K562 (cell line): ENCODE measurements around the gene NTRK1. TPM values are rescaled to one million over a fixed set of nuclear protein-coding genes. Genes with fewer than 3 reads are reported as not detected.

Experiments used
- CREB3L1 ChIP-seq: fragments of 450-650 bp; IDR thresholded peaks from 2 replicates; pipeline ENCODE4 v1.6.1; 2014; ENCODE audit warnings: low read depth, mild to moderate bottlenecking, moderate library complexity, borderline replicate concordance
- E2F4 ChIP-seq: sonication (generic); formaldehyde crosslinking; IDR thresholded peaks from 2 replicates; pipeline ENCODE4 v1.8.0; 2022; ENCODE audit warnings: mild to moderate bottlenecking, low read depth, missing genetic modification reagents
- EGR1 ChIP-seq: fragments of 450-650 bp; conservative IDR thresholded peaks from 2 replicates; pipeline ENCODE4 v1.6.1; 2017; ENCODE audit warnings: mild to moderate bottlenecking
- FOS ChIP-seq: IDR thresholded peaks from 3 replicates; pipeline ENCODE4 v1.6.1; 2011; ENCODE audit not compliant: insufficient read length; ENCODE audit errors: extremely low read depth
- HDAC1 ChIP-seq, 2 experiments: fragments of 450-650 bp; IDR thresholded peaks; 2 replicates each; pipeline ENCODE4 v1.6.1; 2016 to 2017; ENCODE audit warnings: inconsistent platforms in 1 of 2, mild to moderate bottlenecking in 1 of 2, moderate library complexity in 1 of 2
- HSF4 ChIP-seq: fragments of 250-450 bp; sonication (Bioruptor Pico); IDR thresholded peaks from 2 replicates; pipeline ENCODE4 v2.1.2; 2022; ENCODE audit warnings: mild to moderate bottlenecking, moderate library complexity, borderline replicate concordance
- ID3 ChIP-seq, 2 experiments: fragments of 250-450 bp in 1 of 2; fragments of 450-650 bp in 1 of 2; sonication (Bioruptor Pico) in 1 of 2; IDR thresholded peaks; 2 replicates each; pipeline versions ENCODE4 v1.6.1 to v1.8.0; 2016 to 2021; ENCODE audit warnings: mild to moderate bottlenecking in 2 of 2, moderate library complexity in 2 of 2, missing compliant biosample characterization in 1 of 2, missing genetic modification characterization in 1 of 2
- KHSRP ChIP-seq: fragments of 450-650 bp; IDR thresholded peaks from 2 replicates; pipeline ENCODE4 v1.6.1; 2017
- KLF16 ChIP-seq: IDR thresholded peaks from 2 replicates; pipeline ENCODE4 v1.6.1; 2016; ENCODE audit warnings: antibody characterized with exemption
- MCM7 ChIP-seq, 2 experiments: fragments of 450-650 bp; IDR thresholded peaks; 2 replicates each; pipeline ENCODE4 v1.6.1; 2016 to 2018
- NR0B1 ChIP-seq: fragments of 450-650 bp; IDR thresholded peaks from one replicate; pipeline ENCODE4 v1.6.1; 2018; ENCODE audit warnings: mild to moderate bottlenecking, moderate library complexity; ENCODE audit not compliant: partially characterized antibody
- NR1H2 ChIP-seq: sonication (generic); formaldehyde crosslinking; IDR thresholded peaks from 2 replicates; pipeline ENCODE4 v1.4.0; 2020; ENCODE audit warnings: mild to moderate bottlenecking, missing genetic modification reagents
- PRPF4 ChIP-seq: fragments of 200-400 bp; formaldehyde crosslinking; IDR thresholded peaks from one replicate; pipeline ENCODE4 v1.6.1; 2017; ENCODE audit warnings: low read length, low read depth, mild to moderate bottlenecking; ENCODE audit not compliant: insufficient read depth, poor library complexity, severe bottlenecking
- SMAD3 ChIP-seq: fragments of 450-650 bp; formaldehyde crosslinking; conservative IDR thresholded peaks from 2 replicates; pipeline ENCODE4 v1.4.0; 2020; ENCODE audit warnings: mild to moderate bottlenecking
- SMARCC2 ChIP-seq: fragments of 450-650 bp; IDR thresholded peaks from 2 replicates; pipeline ENCODE4 v1.6.1; 2017; ENCODE audit warnings: antibody characterized with exemption, moderate library complexity, mild to moderate bottlenecking, low read depth
- SRSF3 ChIP-seq: fragments of 200-400 bp; formaldehyde crosslinking; IDR thresholded peaks from 2 replicates; pipeline ENCODE4 v1.6.1; 2016; ENCODE audit warnings: mild to moderate bottlenecking, low read length, moderate library complexity; ENCODE audit not compliant: insufficient read depth
- ZBTB5 ChIP-seq: fragments of 450-650 bp; IDR thresholded peaks from 2 replicates; pipeline ENCODE4 v1.6.1; 2017; ENCODE audit warnings: antibody characterized with exemption
- ZNF277 ChIP-seq: fragments of 250-450 bp; sonication (Bioruptor Pico); IDR thresholded peaks from 2 replicates; pipeline ENCODE4 v1.8.0; 2022; ENCODE audit warnings: inconsistent platforms, mild to moderate bottlenecking, moderate library complexity, borderline replicate concordance
- ZNF347 ChIP-seq: fragments of 450-650 bp; formaldehyde crosslinking; IDR thresholded peaks from 2 replicates; pipeline ENCODE4 v1.4.0; 2020; ENCODE audit warnings: low read depth, mild to moderate bottlenecking, moderate library complexity
- polyA plus RNA-seq, 8 experiments: library from polyadenylated mRNA; depleted of rRNA in 4 of 8; stranded (reverse) in 5 of 8; unstranded in 3 of 8; fragments of >200 nt; fragmentation: Nextera tagmentation in 2 of 8; fragmentation: Illumina TruSeq in 1 of 8; extraction: Ambion mirVana in 2 of 8; extraction: Trizol in 1 of 8; gene quantifications; 2 replicates each; pipeline versions ENCODE4 v1.2.1 to v1.2.3, GENCODE V29; 2011 to 2014; ENCODE audit warnings: inconsistent platforms in 1 of 8, missing spikeins in 1 of 8
- total RNA-seq, 7 experiments: library from RNA; depleted of rRNA in 6 of 7; stranded (reverse); fragments of >200 nt in 6 of 7; fragmentation: Illumina TruSeq in 2 of 7; extraction: Trizol in 2 of 7; gene quantifications; 2 replicates each; pipeline versions ENCODE4 v1.2.1 to v1.2.3, GENCODE V29; 2011 to 2021; ENCODE audit warnings: low replicate concordance in 1 of 7

NTRK1 gene
- total and polyA plus RNA-seq, 9 of the 15 experiments (the other 6 are each of a cell fraction or from before 2014, with no cell fraction given): 0.46 to 30.0 (median 7.9) TPM

- TF ChIP-seq E2F4 (CRISPR knock-in tag) (no peak), HSF4 (CRISPR knock-in tag) (no peak), KHSRP (no peak), ZNF347 (no peak), EGR1 (peak; percentile 73), SMAD3 (no peak), SRSF3 (no peak), PRPF4 (no peak), ZBTB5 (no peak), CREB3L1 (no peak), MCM7 (IDR thresholded peaks at IDR 0.05) (no peak), ID3 (CRISPR knock-in tag; IDR thresholded peaks at IDR 0.05) (no peak), ID3 (tag; IDR thresholded peaks at IDR 0.05) (no peak), NR1H2 (CRISPR knock-in tag) (no peak), SMARCC2 (no peak), HDAC1 (IDR thresholded peaks at IDR 0.05) (no peak), ZNF277 (CRISPR knock-in tag) (no peak), NR0B1 (no peak), FOS (no peak), KLF16 (no peak)
Measured at GRCh38 chr1:156927215-156928042, 66.8 kb downstream of the NTRK1 start (continued).
